GM18517 (cell line): ENCODE measurements around the gene SLC30A3.
"Not testable (repeated sequence)": the region's sequence is repeated elsewhere in the genome, so short reads cannot be mapped to it uniquely, and the experiment has no call there.

Experiments used
- ATAC-seq: cut with Tn5 transposase; IDR thresholded peaks from one replicate; pipeline ENCODE4 v1.9.1; 2021; ENCODE audit warnings: mild to moderate bottlenecking, moderate library complexity; ENCODE audit not compliant: unreplicated experiment

SLC30A3 gene

GRCh38 chr2:27285481-27285880 is 22.6 kb upstream of the SLC30A3 start:
- ATAC-seq, result no peak

GRCh38 chr2:27284996-27285395 is 22.1 kb upstream of the SLC30A3 start:
- ATAC-seq, result no peak

DNA sequence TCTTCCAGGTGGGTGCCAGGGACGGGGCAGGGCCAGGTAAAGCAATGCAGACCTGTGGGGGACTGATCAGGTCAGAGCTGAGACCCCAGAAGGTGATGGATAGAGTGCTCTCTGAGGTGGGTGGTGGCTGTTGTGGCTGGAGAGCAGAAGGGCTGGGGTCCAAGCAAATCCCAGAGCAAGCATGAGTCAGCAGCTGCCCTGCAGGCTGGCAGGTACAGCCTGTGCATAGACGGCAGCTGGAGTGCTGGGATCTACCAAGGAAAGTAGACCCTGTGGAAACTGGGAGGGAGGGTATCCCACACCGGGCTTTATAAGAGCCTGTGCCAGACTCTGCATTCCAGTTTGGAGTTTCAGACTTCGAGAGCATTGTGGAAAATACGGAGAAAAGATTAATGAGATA is 20.0 kb upstream of the SLC30A3 start:
- ATAC-seq, result no peak

DNA sequence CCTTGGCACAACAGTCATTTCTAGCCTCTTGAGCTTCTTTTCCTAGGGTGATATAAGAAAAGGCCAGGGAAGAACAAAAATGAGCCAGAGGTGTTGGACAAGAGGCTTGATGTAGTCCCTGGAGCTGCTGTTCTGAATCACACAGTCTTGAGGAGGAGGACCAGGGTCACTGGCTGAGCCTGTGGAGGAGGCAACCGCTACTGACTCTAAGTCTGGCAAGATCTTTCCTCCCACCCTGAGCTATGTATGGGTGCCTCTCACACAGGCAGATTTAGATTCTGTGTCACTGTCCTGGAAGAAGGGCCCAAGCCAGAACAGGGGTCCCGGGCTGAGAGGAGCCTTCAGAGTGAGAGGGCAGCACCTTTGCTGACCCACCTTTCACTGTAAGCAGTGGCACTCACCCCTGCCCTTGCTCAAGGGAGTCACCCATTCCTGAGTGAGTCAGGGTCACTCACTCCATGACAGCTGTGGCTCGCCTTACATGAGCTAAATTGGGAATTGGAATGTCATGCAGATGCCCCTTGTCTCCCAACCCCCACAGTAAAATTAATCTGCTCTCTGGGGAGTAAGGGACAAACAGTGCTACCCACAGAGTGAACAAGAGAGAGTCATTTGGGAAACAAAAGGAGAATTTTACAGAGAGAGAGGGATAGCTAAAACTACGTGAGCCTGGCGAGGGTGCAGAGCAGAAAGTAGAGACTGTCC is 19.2 kb upstream of the SLC30A3 start, which contains the start of gene TRIM54:
Gene TRIM54, plus strand, starts transcription at position 575 of the 705 bp plus-strand sequence. CDS start 303 bp downstream, outside the sequence.
- ATAC-seq, result no peak

- no peak for ATAC-seq
Observed at GRCh38 chr2:27281442-27281841, 18.6 kb upstream of the SLC30A3 start.

DNA sequence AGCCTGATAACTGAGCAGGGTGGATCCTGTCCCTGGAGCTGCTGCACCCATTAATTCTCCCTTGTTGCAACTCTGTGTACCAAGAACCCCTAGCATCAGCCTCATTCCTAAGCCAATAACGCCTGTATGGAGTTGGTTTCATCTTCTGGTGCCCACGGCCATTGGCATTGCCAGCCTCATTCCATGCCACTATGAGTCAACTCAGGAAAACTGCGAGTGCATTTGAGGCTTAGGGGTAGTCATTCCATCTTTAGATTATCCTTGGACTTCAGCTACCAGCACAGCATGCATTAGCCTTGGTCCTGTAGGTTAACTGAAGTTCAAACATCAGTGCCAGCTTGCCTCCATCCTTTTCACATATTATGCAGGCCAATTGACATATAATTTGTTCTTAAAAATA is 18.0 kb upstream of the SLC30A3 start:
- ATAC-seq, result no peak

GRCh38 chr2:27278010-27278409 is 15.2 kb upstream of the SLC30A3 start:
- no peak for ATAC-seq

- no peak for ATAC-seq
Observed at GRCh38 chr2:27275211-27276150, 12.6 kb upstream of the SLC30A3 start, which contains the start of gene DNAJC5G. Gene DNAJC5G, plus strand, starts transcription at chr2:27275433. Its CDS starts 1,296 bp downstream, at chr2:27276729.

DNA sequence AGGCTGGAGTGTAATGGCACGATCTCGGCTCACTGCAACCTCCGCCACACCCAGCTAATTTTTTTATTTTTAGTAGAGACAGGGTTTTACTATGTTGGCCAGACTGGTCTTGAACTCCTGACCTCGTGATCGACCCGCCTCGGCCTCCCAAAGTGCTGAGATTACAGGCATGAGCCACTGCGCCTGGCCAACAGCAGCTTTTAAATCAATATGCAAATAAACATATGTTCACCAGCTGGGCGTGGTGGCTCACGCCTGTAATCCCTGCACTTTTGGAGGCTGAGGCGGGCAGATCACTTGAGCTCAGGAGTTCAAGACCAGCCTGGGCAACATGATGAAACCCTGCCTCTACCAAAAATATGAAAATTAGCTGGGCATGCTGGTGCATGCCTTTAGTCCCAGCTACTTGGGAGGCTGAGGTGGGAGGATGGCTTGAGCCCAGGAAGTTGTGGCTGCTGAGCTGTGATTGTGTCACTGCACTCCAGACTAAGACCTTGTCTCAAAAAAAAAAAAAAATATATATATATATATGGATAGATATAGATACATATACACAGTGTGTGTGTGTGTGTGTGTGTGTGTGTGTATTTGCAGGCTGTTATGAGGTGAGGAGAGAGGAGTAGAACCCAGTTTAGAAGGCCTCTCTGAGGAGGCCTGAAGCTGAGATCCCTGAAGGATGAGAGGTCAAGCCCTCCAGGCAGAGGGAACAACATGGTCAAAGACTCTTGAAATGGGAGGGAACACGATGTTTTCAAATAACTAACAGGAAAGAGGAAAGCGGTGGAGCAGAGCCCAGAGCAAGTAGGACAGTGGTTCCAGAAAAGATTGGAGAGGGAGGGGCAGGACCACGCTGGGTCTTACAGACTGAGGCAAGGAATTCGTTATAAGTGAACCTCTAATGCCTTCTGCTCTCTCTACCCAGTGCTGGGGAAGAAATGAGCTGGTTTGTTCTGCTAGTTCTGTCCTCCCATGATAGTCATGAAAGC is 10.0 kb upstream of the SLC30A3 start:
- not testable (repeated sequence) for ATAC-seq

- ATAC-seq, result no peak
Observed at GRCh38 chr2:27271631-27272340, 8.9 kb upstream of the SLC30A3 start.

- ATAC-seq, result no peak
Observed at GRCh38 chr2:27270670-27271069, 7.8 kb upstream of the SLC30A3 start.

GRCh38 chr2:27270131-27270530 is 7.3 kb upstream of the SLC30A3 start:
- no peak for ATAC-seq

GRCh38 chr2:27268296-27268695 is 5.4 kb upstream of the SLC30A3 start:
- not testable (repeated sequence) for ATAC-seq

DNA sequence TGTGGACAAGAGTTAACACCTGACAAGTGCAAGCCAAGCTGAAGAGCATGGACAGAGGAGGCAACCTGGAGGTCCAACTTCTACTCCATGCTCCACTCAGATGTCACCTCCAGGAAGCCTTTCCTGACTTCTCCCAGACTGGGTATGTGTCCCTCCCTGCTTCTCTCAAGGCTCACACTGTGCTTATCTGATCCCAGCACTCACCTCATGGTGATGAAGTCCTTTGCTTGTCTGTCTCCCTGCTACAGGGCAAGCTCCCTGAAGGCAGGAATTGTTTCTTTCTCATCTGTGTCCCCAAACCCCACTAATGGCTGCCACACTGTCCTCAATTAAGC is 2.7 kb upstream of the SLC30A3 start:
- no peak for ATAC-seq

- no peak for ATAC-seq
Observed at GRCh38 chr2:27264753-27265535, 2.1 kb upstream of the SLC30A3 start.

GRCh38 chr2:27264253-27264752 is 1.5 kb upstream of the SLC30A3 start:
- no peak for ATAC-seq

DNA sequence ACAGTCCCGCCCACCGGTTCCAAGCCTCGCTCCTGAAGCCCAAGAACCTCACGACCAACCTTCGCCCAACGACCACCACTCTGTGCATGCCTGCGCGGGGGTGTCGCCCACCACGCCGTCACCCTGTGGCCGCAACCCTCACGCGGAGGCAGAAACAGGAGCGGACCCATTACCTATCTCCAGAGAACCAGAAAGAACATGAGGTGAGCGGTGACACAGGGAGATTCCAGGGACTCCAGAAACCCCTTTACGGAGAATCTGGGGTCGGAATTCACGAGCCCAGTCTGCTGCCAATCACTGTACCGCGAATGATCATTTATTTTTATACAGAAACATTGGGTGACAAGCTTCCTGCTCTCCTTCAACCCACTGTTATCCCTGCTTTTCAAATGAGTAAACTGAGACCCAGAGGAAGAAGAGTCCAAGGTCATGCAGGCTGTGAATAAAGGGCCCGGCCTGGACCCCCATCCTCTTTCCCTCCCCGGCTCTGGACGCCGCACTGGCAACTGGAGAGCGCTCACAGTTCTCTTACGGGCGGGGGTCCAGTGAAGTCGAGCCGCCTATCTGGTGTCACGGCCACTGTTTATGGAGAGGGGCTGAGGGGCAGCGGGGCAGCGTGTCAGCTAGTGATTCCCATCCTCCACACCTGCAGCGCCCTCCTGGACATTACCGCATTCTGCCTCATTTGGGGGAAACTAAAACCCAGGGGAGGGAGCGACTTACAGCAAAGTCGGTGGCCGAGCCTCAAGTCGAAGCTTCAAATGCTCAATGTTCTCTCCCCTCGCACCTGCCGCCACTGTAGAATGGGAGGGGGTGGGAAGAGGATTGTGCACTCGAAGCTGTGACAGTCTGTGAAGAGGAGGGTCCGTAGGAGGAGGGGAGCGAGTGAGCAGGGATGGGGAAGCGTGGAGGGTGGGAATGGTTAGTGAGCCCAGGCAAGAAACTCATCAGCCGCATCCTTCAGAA is 723 bp upstream of the SLC30A3 start:
- no peak for ATAC-seq

GRCh38 chr2:27261926-27262298 is 935 bp downstream of the SLC30A3 start:
- no peak for ATAC-seq
